Calu3 (cell line): ENCODE results near the gene PTPRA. TPM values are rescaled to one million over a fixed set of nuclear protein-coding genes. Genes with fewer than 3 reads are reported as not detected.

ENCODE experiments used
- BruUV-seq: library from RNA; stranded (reverse); fragments of 400-500 nt; replicated peaks from 2 replicates; lab custom pipeline; 2021; lab: Mats Ljungman, UMichigan
- CTCF ChIA-PET: fragments of 300-600 bp; sonication (Branson Sonifier 250); formaldehyde crosslinking; loops from one replicate; lab custom pipeline; 2022; ENCODE audit warnings: antibody characterized with exemption; lab: Charles Lee
- DNase-seq: peaks from one replicate; pipeline ENCODE4 v3.0.0; 2022
- H3K27ac Mint-ChIP-seq: one replicate; pipeline ENCODE4 v1.8.0; 2022; ENCODE audit warnings: mixed read lengths; ENCODE audit not compliant: unreplicated experiment
- H3K27me3 Mint-ChIP-seq: one replicate; pipeline ENCODE4 v1.8.0; 2022; ENCODE audit warnings: mixed read lengths; ENCODE audit not compliant: unreplicated experiment
- H3K36me3 Mint-ChIP-seq: one replicate; pipeline ENCODE4 v1.8.0; 2022; ENCODE audit warnings: mild to moderate bottlenecking, moderate library complexity, mixed read lengths; ENCODE audit not compliant: insufficient read depth, unreplicated experiment
- H3K4me1 Mint-ChIP-seq: one replicate; pipeline ENCODE4 v1.8.0; 2022; ENCODE audit warnings: mild to moderate bottlenecking, low read depth, mixed read lengths; ENCODE audit not compliant: unreplicated experiment
- H3K4me3 Mint-ChIP-seq: one replicate; pipeline ENCODE4 v1.8.0; 2022; ENCODE audit warnings: mild to moderate bottlenecking, low read depth, moderate library complexity, mixed read lengths; ENCODE audit not compliant: unreplicated experiment
- H3K9me3 Mint-ChIP-seq: one replicate; pipeline ENCODE4 v1.8.0; 2022; ENCODE audit warnings: low read depth, mixed read lengths; ENCODE audit not compliant: unreplicated experiment
- intact Hi-C: fragments of 100-400 bp; cut with micrococcal nuclease; formaldehyde crosslinking; loops from one replicate; pipeline ENCODE4 v1.10.0; 2022; ENCODE audit not compliant: unreplicated experiment
- total RNA-seq: library from RNA; stranded (reverse); gene quantifications from 2 replicates; pipeline ENCODE4 v1.2.3, GENCODE V29; 2022
- TF ChIP-seq, protein P1 (sequence below): fragments of 200-600 bp; IDR thresholded peaks from one replicate; pipeline ENCODE4 v1.8.0; 2022; ENCODE audit warnings: antibody characterized with exemption; ENCODE audit not compliant: unreplicated experiment

The PTPRA gene
- total RNA-seq, 1 experiment from 2014 or later, result 30.2 TPM

DNA sequence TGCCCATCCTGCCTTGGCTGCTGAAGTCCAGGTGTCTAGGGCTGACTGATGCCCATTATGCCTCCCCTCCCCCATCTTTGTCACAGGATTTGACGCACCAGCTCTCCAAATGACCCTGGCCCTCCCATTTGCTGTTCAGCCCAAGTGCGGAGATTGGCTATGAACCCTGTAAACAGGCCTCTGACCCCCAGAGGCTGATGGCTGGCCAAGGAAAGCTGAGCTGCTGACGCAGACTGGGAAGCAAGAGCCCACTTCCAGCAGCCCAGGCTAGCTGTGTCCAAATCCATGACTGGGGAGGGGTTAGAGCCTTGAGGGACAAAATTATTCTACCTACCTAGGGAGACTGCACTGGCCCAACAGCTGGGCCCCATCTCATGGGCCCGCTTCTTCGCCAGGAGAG, 169.3 kb downstream of the PTPRA start:
- Mint-ChIP-seq H3K27me3 (no peaks in the 10 kb centered on the region), H3K9me3 (no peaks in the 10 kb centered on the region), H3K36me3 (peaks cover 27% of the 10 kb centered on the region), H3K27ac (no peak overlapping the region), H3K4me1 (peaks cover 14% of the 10 kb centered on the region), H3K4me3 (no peak overlapping the region)
- CTCF ChIA-PET, result no interaction called here
- no peak for DNase-seq
- BruUV-seq, result no TSS peak
- TF ChIP-seq, protein P1, sequence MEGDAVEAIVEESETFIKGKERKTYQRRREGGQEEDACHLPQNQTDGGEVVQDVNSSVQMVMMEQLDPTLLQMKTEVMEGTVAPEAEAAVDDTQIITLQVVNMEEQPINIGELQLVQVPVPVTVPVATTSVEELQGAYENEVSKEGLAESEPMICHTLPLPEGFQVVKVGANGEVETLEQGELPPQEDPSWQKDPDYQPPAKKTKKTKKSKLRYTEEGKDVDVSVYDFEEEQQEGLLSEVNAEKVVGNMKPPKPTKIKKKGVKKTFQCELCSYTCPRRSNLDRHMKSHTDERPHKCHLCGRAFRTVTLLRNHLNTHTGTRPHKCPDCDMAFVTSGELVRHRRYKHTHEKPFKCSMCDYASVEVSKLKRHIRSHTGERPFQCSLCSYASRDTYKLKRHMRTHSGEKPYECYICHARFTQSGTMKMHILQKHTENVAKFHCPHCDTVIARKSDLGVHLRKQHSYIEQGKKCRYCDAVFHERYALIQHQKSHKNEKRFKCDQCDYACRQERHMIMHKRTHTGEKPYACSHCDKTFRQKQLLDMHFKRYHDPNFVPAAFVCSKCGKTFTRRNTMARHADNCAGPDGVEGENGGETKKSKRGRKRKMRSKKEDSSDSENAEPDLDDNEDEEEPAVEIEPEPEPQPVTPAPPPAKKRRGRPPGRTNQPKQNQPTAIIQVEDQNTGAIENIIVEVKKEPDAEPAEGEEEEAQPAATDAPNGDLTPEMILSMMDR, result no peak
- intact Hi-C loops, result no loop called here

DNA sequence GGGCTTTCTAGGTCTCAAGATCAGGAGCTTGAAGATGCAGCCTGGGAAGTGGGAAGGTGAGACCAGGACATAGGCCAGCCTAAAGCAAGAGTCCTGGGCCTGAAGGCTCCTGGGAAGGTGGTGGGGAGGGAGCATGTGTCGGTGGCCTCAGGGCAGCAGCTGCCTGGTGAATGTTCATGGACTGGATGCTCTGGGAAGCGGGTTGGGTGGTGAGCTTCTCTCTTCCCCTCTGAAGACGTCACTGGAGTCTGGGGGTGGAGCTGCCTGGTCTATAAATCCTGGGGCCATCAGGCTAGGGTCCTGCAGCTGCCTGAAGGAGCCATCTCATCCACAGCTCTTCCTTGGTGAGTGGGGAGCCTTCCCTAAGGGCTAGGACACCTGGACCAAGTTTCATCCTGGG, 170.0 kb downstream of the PTPRA start, which contains the start of gene GNRH2:
TSS of gene GNRH2 (plus strand) at position 301 of the 400 bp plus-strand sequence. CDS start 793 bp downstream, outside the sequence.
- intact Hi-C loops, result no loop called here
- Mint-ChIP-seq H3K36me3 (peaks cover 27% of the 10 kb centered on the region), H3K27ac (no peak within 1 kb of the TSS), H3K27me3 (no peaks in the 10 kb centered on the region), H3K9me3 (no peaks in the 10 kb centered on the region), H3K4me1 (peaks cover 14% of the 10 kb centered on the region), H3K4me3 (no peak within 1 kb of the TSS)
- no TSS peak for BruUV-seq
- TF ChIP-seq, protein P1, result no peak
- DNase-seq, result no peak
- CTCF ChIA-PET, result no interaction called here

DNA sequence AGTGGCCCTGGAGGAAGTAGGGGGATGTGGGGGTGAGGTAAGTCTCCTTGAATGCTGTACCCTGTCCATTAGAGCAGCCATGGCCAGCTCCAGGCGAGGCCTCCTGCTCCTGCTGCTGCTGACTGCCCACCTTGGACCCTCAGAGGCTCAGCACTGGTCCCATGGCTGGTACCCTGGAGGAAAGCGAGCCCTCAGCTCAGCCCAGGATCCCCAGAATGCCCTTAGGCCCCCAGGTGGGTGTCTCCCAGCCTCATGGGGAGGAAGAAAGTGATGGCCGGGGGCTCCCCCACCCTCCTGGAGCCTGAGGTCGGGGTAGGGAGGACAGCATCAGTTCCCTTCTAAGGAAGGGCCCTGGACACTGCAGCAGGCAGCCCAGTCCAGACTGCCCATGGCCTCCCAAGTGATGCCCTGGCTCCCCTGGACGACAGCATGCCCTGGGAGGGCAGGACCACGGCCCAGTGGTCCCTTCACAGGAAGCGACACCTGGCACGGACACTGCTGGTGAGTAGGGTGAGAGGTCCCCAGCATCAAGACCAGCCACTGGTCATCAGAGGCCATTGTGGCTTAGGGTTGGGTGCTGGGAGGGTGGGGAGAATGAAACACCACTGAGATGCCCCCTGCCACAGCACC, 171.2 kb downstream of the PTPRA start:
- Mint-ChIP-seq H3K36me3 (peaks cover 30% of the 10 kb centered on the region), H3K9me3 (no peaks in the 10 kb centered on the region), H3K27me3 (no peaks in the 10 kb centered on the region), H3K4me3 (peak overlapping the region; percentile 97), H3K27ac (no peak overlapping the region), H3K4me1 (peaks cover 14% of the 10 kb centered on the region)
- BruUV-seq, result no TSS peak
- CTCF ChIA-PET, result interaction anchor here (0.6 kb wide), 1 partner anchor 280 kb away, joined by 4 read pairs; no protein-coding TSS in a partner anchor
- DNase-seq, result no peak
- intact Hi-C loops, result no loop called here
- TF ChIP-seq, protein P1, result no peak

DNA sequence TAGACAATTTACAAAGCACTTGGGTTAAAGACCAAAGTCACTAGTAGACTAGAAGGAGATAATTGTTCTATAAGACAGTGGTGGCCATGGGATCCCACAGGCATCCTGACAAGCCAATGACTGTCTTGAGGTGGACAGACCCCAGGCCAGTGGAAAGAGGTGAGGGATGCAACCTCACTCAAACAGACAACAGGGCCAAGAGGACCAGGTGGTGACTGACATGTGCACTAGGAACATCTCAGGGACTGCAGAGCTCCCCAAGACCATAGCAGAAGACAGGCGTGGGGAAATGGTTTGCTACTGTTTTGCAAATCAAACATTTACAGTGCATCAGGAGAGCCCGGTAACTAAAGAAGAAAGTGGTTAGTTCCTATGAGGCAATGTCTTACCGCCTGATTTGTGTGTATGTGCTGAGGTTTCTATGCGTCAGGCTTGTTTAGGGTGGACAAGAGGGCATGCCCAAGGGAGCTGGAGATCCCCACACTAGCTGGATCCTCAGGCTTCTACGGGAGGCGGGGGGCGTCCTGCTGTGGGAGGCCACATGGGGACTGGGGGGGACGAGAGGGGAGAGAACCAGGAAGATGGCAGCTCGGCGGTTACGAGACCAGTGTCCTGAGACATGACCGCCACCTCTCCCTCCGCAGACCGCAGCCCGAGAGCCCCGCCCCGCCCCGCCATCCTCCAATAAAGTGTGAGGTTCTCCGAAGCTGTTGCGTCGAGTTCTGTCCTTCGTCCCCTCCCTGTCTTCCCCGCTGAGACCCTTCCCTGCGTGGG, 171.9 kb downstream of the PTPRA start:
- Mint-ChIP-seq H3K4me1 (peaks cover 14% of the 10 kb centered on the region), H3K36me3 (peaks cover 29% of the 10 kb centered on the region), H3K9me3 (no peaks in the 10 kb centered on the region), H3K27me3 (no peaks in the 10 kb centered on the region), H3K4me3 (peak overlapping the region; percentile 97), H3K27ac (peak overlapping the region; percentile 39)
- peak; percentile 64 for DNase-seq
- intact Hi-C loops, result no loop called here
- CTCF ChIA-PET, result interaction anchor here (0.7 kb wide), 1 partner anchor 25 kb away, joined by 3 read pairs; no protein-coding TSS in a partner anchor
- BruUV-seq, result no TSS peak
- TF ChIP-seq, protein P1, result no peak
